CD14-positive monocyte (primary cell): ENCODE data around the gene TUBB1. TPM values are rescaled to one million over a fixed set of nuclear protein-coding genes. Genes with fewer than 3 reads are reported as not detected.

Experiments used
- DNase-seq, 3 donors: peaks; one replicate each; pipeline ENCODE4 v3.0.0-alpha.2; 2011 to 2022
- H2AFZ ChIP-seq: 2 replicates; pipeline ENCODE4 v1.6.0; 2012; ENCODE audit warnings: mild to moderate bottlenecking, low read depth, low read length, inconsistent platforms; ENCODE audit not compliant: insufficient read depth, poor library complexity, severe bottlenecking
- H3K27ac ChIP-seq, 2 donors: 1 replicate in 1 of 2; 2 replicates in 1 of 2; pipeline ENCODE4 v1.5.1; 2012 to 2013; ENCODE audit warnings: low read length in 2 of 2, control low read depth in 1 of 2, inconsistent platforms in 1 of 2, low read depth in 1 of 2, mild to moderate bottlenecking in 1 of 2
- H3K27me3 ChIP-seq, 2 donors: one replicate each; pipeline versions ENCODE4 v1.6.0 to v1.6.1; 2011 to 2013; ENCODE audit warnings: low read length in 2 of 2; ENCODE audit not compliant: control insufficient read depth in 2 of 2, insufficient read depth in 2 of 2
- H3K36me3 ChIP-seq, 2 donors: replicated peaks in 1 of 2; 1 replicate in 1 of 2; 2 replicates in 1 of 2; pipeline versions ENCODE4 v1.5.1 to v1.6.1; 2012 to 2013; ENCODE audit warnings: low read length in 2 of 2, control low read depth in 1 of 2, inconsistent platforms in 1 of 2, mild to moderate bottlenecking in 1 of 2; ENCODE audit not compliant: insufficient read depth in 2 of 2, control insufficient read depth in 1 of 2
- H3K4me1 ChIP-seq, 2 donors: 1 replicate in 1 of 2; 2 replicates in 1 of 2; pipeline versions ENCODE4 v1.5.1 to v1.6.1; 2012 to 2013; ENCODE audit warnings: low read length in 2 of 2, control low read depth in 1 of 2, inconsistent platforms in 1 of 2, mild to moderate bottlenecking in 1 of 2, moderate library complexity in 1 of 2; ENCODE audit not compliant: insufficient read depth in 2 of 2, control insufficient read depth in 1 of 2
- H3K4me2 ChIP-seq: replicated peaks from 2 replicates; pipeline ENCODE3; 2012; ENCODE audit warnings: low read length, moderate library complexity, mild to moderate bottlenecking; ENCODE audit not compliant: poor library complexity, severe bottlenecking; ENCODE audit errors: extremely low read depth
- H3K4me3 ChIP-seq, 3 experiments: fragments of 200-600 bp in 1 of 3; sonication (generic) in 1 of 3; replicated peaks in 1 of 3; 1 replicate in 2 of 3; 2 replicates in 1 of 3; pipeline ENCODE4 v1.5.1; 2011 to 2013; ENCODE audit warnings: low read length in 3 of 3, mild to moderate bottlenecking in 3 of 3, control low read depth in 2 of 3, low read depth in 2 of 3, inconsistent platforms in 1 of 3, moderate library complexity in 1 of 3
- H3K79me2 ChIP-seq: 2 replicates; pipeline ENCODE4 v1.6.0; 2012; ENCODE audit warnings: mild to moderate bottlenecking, control low read depth, inconsistent platforms, low read length, moderate library complexity; ENCODE audit not compliant: insufficient read depth
- H3K9ac ChIP-seq: 2 replicates; pipeline ENCODE4 v1.6.0; 2017; ENCODE audit warnings: low read length, mild to moderate bottlenecking; ENCODE audit not compliant: insufficient read depth, poor library complexity, severe bottlenecking
- H3K9me3 ChIP-seq, 2 donors: replicated peaks in 1 of 2; 1 replicate in 1 of 2; 2 replicates in 1 of 2; pipeline versions ENCODE4 v1.5.1 to v1.6.1; 2012 to 2013; ENCODE audit warnings: low read length in 2 of 2, control low read depth in 1 of 2; ENCODE audit not compliant: control insufficient read depth in 1 of 2, insufficient read depth in 1 of 2
- H4K20me1 ChIP-seq: 2 replicates; pipeline ENCODE4 v1.6.0; 2012; ENCODE audit warnings: mild to moderate bottlenecking, low read length, control low read depth, moderate library complexity; ENCODE audit not compliant: insufficient read depth
- H3K27ac Mint-ChIP-seq, 7 donors: one replicate each; pipeline ENCODE4 v1.8.0; 2020; ENCODE audit warnings: mild to moderate bottlenecking in 7 of 7, mixed read lengths in 7 of 7, moderate library complexity in 6 of 7, inconsistent platforms in 2 of 7
- H3K27me3 Mint-ChIP-seq, 3 donors: one replicate each; pipeline ENCODE4 v1.8.0; 2021 to 2022; ENCODE audit warnings: low read depth in 3 of 3, mild to moderate bottlenecking in 3 of 3, mixed read lengths in 3 of 3, moderate library complexity in 3 of 3, inconsistent platforms in 1 of 3
- H3K36me3 Mint-ChIP-seq, 2 donors: one replicate each; pipeline ENCODE4 v1.8.0; 2020; ENCODE audit warnings: mixed read lengths in 2 of 2, inconsistent platforms in 1 of 2, mild to moderate bottlenecking in 1 of 2
- H3K4me1 Mint-ChIP-seq: one replicate; pipeline ENCODE4 v1.8.0; 2020; ENCODE audit warnings: mild to moderate bottlenecking, mixed read lengths
- H3K4me3 Mint-ChIP-seq, 2 donors: one replicate each; pipeline ENCODE4 v1.8.0; 2020; ENCODE audit warnings: mild to moderate bottlenecking in 2 of 2, mixed read lengths in 2 of 2, moderate library complexity in 1 of 2
- H3K9me3 Mint-ChIP-seq, 7 donors: one replicate each; pipeline ENCODE4 v1.8.0; 2020 to 2022; ENCODE audit warnings: mixed read lengths in 7 of 7, mild to moderate bottlenecking in 6 of 7, moderate library complexity in 6 of 7, inconsistent platforms in 2 of 7
- WGBS: methylation state at CpG from one replicate; pipeline ENCODE4 v1.1.5; 2013; ENCODE audit warnings: missing lambda C conversion rate; ENCODE audit not compliant: insufficient coverage; 5-methylcytosine and 5-hydroxymethylcytosine counted together
- intact Hi-C, 2 donors: fragments of 100-400 bp; cut with micrococcal nuclease; formaldehyde crosslinking; loops; one replicate each; pipeline versions ENCODE4 v1.15.0 to v1.15.1; 2023
- polyA plus RNA-seq, 3 donors: library from polyadenylated mRNA; depleted of rRNA in 1 of 3; unstranded in 2 of 3; stranded (reverse) in 1 of 3; fragments of 300-500 nt in 2 of 3; fragments of >200 nt in 1 of 3; fragmentation: Illumina TruSeq in 2 of 3; gene quantifications; 1 replicate in 2 of 3; 2 replicates in 1 of 3; pipeline ENCODE4 v1.2.3, GENCODE V29; 2012 to 2021
- TF ChIP-seq, protein P1 (sequence below): fragments of 200-600 bp; IDR thresholded peaks from one replicate; pipeline ENCODE4 v1.8.0; 2022; ENCODE audit warnings: antibody characterized with exemption, mild to moderate bottlenecking

The TUBB1 gene
- polyA plus RNA-seq, 3 donors, result 0.09 to 3.1 (median 2.4) TPM

DNA sequence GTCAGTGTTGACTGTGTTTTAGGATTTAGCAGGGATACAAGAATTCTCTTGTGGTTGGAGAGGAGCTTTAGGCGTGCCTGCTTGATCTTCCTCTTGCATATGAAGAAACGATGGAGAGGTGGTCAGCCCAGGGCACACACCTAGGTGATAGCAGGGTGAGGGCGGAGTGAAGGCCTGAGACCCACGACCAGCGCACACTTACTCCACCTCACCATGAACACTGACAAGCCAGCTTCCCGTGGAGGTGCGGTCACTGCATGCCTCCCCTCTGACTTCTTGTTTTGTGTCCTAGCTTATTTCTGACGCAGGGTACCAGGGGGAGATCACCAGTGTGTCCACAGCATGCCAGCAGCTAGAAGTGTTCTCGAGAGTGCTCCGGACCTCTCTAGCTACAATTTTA lies 30.0 kb upstream of the TUBB1 start:
- H3K79me2 ChIP-seq, result peaks cover 27% of the 10 kb centered on the region
- H3K36me3 Mint-ChIP-seq, result peaks cover 73 to 77% of the 10 kb centered on the region in 2 donors
- TF ChIP-seq, protein P1, sequence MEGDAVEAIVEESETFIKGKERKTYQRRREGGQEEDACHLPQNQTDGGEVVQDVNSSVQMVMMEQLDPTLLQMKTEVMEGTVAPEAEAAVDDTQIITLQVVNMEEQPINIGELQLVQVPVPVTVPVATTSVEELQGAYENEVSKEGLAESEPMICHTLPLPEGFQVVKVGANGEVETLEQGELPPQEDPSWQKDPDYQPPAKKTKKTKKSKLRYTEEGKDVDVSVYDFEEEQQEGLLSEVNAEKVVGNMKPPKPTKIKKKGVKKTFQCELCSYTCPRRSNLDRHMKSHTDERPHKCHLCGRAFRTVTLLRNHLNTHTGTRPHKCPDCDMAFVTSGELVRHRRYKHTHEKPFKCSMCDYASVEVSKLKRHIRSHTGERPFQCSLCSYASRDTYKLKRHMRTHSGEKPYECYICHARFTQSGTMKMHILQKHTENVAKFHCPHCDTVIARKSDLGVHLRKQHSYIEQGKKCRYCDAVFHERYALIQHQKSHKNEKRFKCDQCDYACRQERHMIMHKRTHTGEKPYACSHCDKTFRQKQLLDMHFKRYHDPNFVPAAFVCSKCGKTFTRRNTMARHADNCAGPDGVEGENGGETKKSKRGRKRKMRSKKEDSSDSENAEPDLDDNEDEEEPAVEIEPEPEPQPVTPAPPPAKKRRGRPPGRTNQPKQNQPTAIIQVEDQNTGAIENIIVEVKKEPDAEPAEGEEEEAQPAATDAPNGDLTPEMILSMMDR, result no peak
- H3K9me3 ChIP-seq, result no peaks in the 10 kb centered on the region
- H3K4me2 ChIP-seq, result no peak overlapping the region
- DNase-seq, result no peak
- H3K9me3 Mint-ChIP-seq, result no peaks in the 10 kb centered on the region
- H2AFZ ChIP-seq, result no peak overlapping the region
- peaks cover 8% of the 10 kb centered on the region for H3K4me1 Mint-ChIP-seq
- 100% methylated on average over 2 of the region's 10 CpGs for WGBS
- H3K4me1 ChIP-seq, result peaks cover 0 to under 1% of the 10 kb centered on the region in 2 donors
- peaks cover 98% of the 10 kb centered on the region for H4K20me1 ChIP-seq
- peaks cover 70 to 87% of the 10 kb centered on the region in 2 donors for H3K36me3 ChIP-seq
- no peaks in the 10 kb centered on the region for H3K27me3 ChIP-seq
- H3K4me3 ChIP-seq, result no peak overlapping the region
- H3K4me3 Mint-ChIP-seq, result no peak overlapping the region
- peak overlapping the region in 3 of 7 donors; percentile 33 to 61 (median 42) for H3K27ac Mint-ChIP-seq
- peaks cover 0 to 4% (median 0%) of the 10 kb centered on the region in 3 donors for H3K27me3 Mint-ChIP-seq
- intact Hi-C loops, result loop anchor here in 1 of 2 donors (10.0 kb wide), 1 partner anchor 46 kb away; the partner anchor contains the start of gene ATP5F1E
- no peak overlapping the region for H3K9ac ChIP-seq
- H3K27ac ChIP-seq, result no peak overlapping the region

- no peak overlapping the region for H3K4me3 ChIP-seq
- Mint-ChIP-seq H3K36me3 (peaks cover 86 to 93% of the 10 kb centered on the region in 2 donors), H3K9me3 (no peaks in the 10 kb centered on the region), H3K4me1 (peaks cover 6% of the 10 kb centered on the region), H3K27me3 (peaks cover 0 to 4% (median 0%) of the 10 kb centered on the region in 3 donors), H3K4me3 (no peak overlapping the region), H3K27ac (peak overlapping the region in 4 of 7 donors; percentile 6 to 75 (median 50))
- no peaks in the 10 kb centered on the region for H3K9me3 ChIP-seq
- peaks cover 85 to 100% of the 10 kb centered on the region in 2 donors for H3K36me3 ChIP-seq
- H3K4me1 ChIP-seq, result peaks cover 0 to 3% of the 10 kb centered on the region in 2 donors
- intact Hi-C loops, result loop anchor here in 1 of 2 donors (5.0 kb wide), 1 partner anchor 36 kb away; no protein-coding TSS in a partner anchor
- 97% methylated on average over 9 of the region's 14 CpGs for WGBS
- H3K4me2 ChIP-seq, result no peak overlapping the region
- peaks cover 98% of the 10 kb centered on the region for H4K20me1 ChIP-seq
- TF ChIP-seq, protein P1, result no peak
- no peak overlapping the region for H2AFZ ChIP-seq
- peaks cover 16% of the 10 kb centered on the region for H3K79me2 ChIP-seq
- H3K9ac ChIP-seq, result no peak overlapping the region
- DNase-seq, result no peak
- no peaks in the 10 kb centered on the region for H3K27me3 ChIP-seq
- H3K27ac ChIP-seq, result peak overlapping the region in 1 of 2 donors; percentile 52
Measured at GRCh38 chr20:58990651-58991445, 28.4 kb upstream of the TUBB1 start.
